BE2C (cell line): ENCODE measurements around the gene TMEM184A.
"Not testable (repeated sequence)": the region's sequence is repeated elsewhere in the genome, so short reads cannot be mapped to it uniquely, and the experiment has no call there.

Experiments used
- DNase-seq: peaks from one replicate; pipeline ENCODE4 v3.0.0-alpha.2; 2020
- H3K27me3 ChIP-seq: fragments of 250-450 bp; sonication (Bioruptor Pico); 2 replicates; pipeline ENCODE4 v1.5.1; 2020; ENCODE audit warnings: mild to moderate bottlenecking
- H3K36me3 ChIP-seq: fragments of 250-450 bp; sonication (Bioruptor Pico); 2 replicates; pipeline ENCODE4 v1.5.1; 2020; ENCODE audit warnings: mild to moderate bottlenecking
- H3K4me1 ChIP-seq: fragments of 250-450 bp; sonication (Bioruptor Pico); 2 replicates; pipeline ENCODE4 v1.5.1; 2020
- H3K4me3 ChIP-seq: 2 replicates; pipeline ENCODE4 v1.5.1; 2011; ENCODE audit warnings: low read depth, low read length
- H3K9me3 ChIP-seq: fragments of 250-450 bp; sonication (Bioruptor Pico); 2 replicates; pipeline ENCODE4 v1.5.1; 2020
- CTCF ChIP-seq: IDR thresholded peaks from 2 replicates; pipeline ENCODE4 v1.5.1; 2012; ENCODE audit warnings: mild to moderate bottlenecking, low read depth, low read length

The TMEM184A gene

GRCh38 chr7:1587738-1588137 is 31.7 kb upstream of the TMEM184A start:
- H3K4me1 ChIP-seq = peaks cover 6% of the 10 kb centered on the region
- H3K4me3 ChIP-seq = no peak overlapping the region
- no peaks in the 10 kb centered on the region for H3K36me3 ChIP-seq
- H3K27me3 ChIP-seq = peaks cover 26% of the 10 kb centered on the region
- DNase-seq = no peak
- no peaks in the 10 kb centered on the region for H3K9me3 ChIP-seq
- no peak for TF ChIP-seq CTCF

- no peak for TF ChIP-seq CTCF
- peaks cover 21% of the 10 kb centered on the region for H3K27me3 ChIP-seq
- peaks cover 6% of the 10 kb centered on the region for H3K4me1 ChIP-seq
- DNase-seq = peak; percentile 73
- no peaks in the 10 kb centered on the region for H3K36me3 ChIP-seq
- H3K4me3 ChIP-seq = peak overlapping the region; percentile 49
- H3K9me3 ChIP-seq = no peaks in the 10 kb centered on the region
Observed at GRCh38 chr7:1586827-1587705, 31.1 kb upstream of the TMEM184A start.

- Histone ChIP-seq H3K27me3 (peaks cover 16% of the 10 kb centered on the region), H3K9me3 (no peaks in the 10 kb centered on the region), H3K4me3 (peak overlapping the region; percentile 49), H3K4me1 (peaks cover 6% of the 10 kb centered on the region), H3K36me3 (no peaks in the 10 kb centered on the region)
- peak; percentile 38 for DNase-seq
- TF ChIP-seq CTCF = no peak
Observed at GRCh38 chr7:1586126-1586826, 30.3 kb upstream of the TMEM184A start.

- Histone ChIP-seq H3K27me3 (peaks cover 16% of the 10 kb centered on the region), H3K4me1 (peaks cover 6% of the 10 kb centered on the region), H3K4me3 (no peak overlapping the region), H3K36me3 (no peaks in the 10 kb centered on the region), H3K9me3 (no peaks in the 10 kb centered on the region)
- TF ChIP-seq CTCF = no peak
- DNase-seq = no peak
Observed at GRCh38 chr7:1585142-1585981, 29.4 kb upstream of the TMEM184A start.

GRCh38 chr7:1584700-1585099 is 28.7 kb upstream of the TMEM184A start:
- TF ChIP-seq CTCF = no peak
- H3K4me3 ChIP-seq = no peak overlapping the region
- H3K36me3 ChIP-seq = no peaks in the 10 kb centered on the region
- DNase-seq = no peak
- no peaks in the 10 kb centered on the region for H3K9me3 ChIP-seq
- peaks cover 6% of the 10 kb centered on the region for H3K4me1 ChIP-seq
- peaks cover 16% of the 10 kb centered on the region for H3K27me3 ChIP-seq

GRCh38 chr7:1583241-1583930 is 27.4 kb upstream of the TMEM184A start:
- not testable (repeated sequence) for DNase-seq, H3K9me3 ChIP-seq, H3K4me1 ChIP-seq, H3K4me3 ChIP-seq, H3K36me3 ChIP-seq
- peaks cover 16% of the 10 kb centered on the region for H3K27me3 ChIP-seq
